GM19240 (cell line): ENCODE results near the gene CDRT15L2.
"Not testable (repeated sequence)": the region's sequence is repeated elsewhere in the genome, so short reads cannot be mapped to it uniquely, and the experiment has no call there.

Experiments
- DNase-seq: peaks from one replicate; pipeline ENCODE4 v3.0.0; 2011; ENCODE audit warnings: low spot score; ENCODE audit not compliant: insufficient read length

The CDRT15L2 gene

GRCh38 chr17:20579424-20579823, at the start of gene CDRT15L2:
CDRT15L2 (plus strand) TSS chr17:20579724; CDS start chr17:20579744, 20 bp downstream.
- not testable (repeated sequence) for DNase-seq

GRCh38 chr17:20530104-20530503, 49.4 kb upstream of the CDRT15L2 start:
- not testable (repeated sequence) for DNase-seq

- DNase-seq: not testable (repeated sequence)
Measured at GRCh38 chr17:20532544-20533090, 46.9 kb upstream of the CDRT15L2 start.

GRCh38 chr17:20533206-20533605, 46.3 kb upstream of the CDRT15L2 start:
- DNase-seq: not testable (repeated sequence)

- DNase-seq: not testable (repeated sequence)
Measured at GRCh38 chr17:20534711-20535550, 44.6 kb upstream of the CDRT15L2 start.

- DNase-seq: not testable (repeated sequence)
Measured at GRCh38 chr17:20540414-20540813, 39.1 kb upstream of the CDRT15L2 start.

- not testable (repeated sequence) for DNase-seq
Measured at GRCh38 chr17:20540865-20541264, 38.7 kb upstream of the CDRT15L2 start.

GRCh38 chr17:20541853-20542546, 37.5 kb upstream of the CDRT15L2 start:
- DNase-seq: not testable (repeated sequence)

- DNase-seq: not testable (repeated sequence)
Measured at GRCh38 chr17:20547923-20548322, 31.6 kb upstream of the CDRT15L2 start.

GRCh38 chr17:20552920-20553319, 26.6 kb upstream of the CDRT15L2 start:
- DNase-seq: not testable (repeated sequence)

- DNase-seq: not testable (repeated sequence)
Measured at GRCh38 chr17:20554728-20555127, 24.8 kb upstream of the CDRT15L2 start.

GRCh38 chr17:20555135-20556010, 24.2 kb upstream of the CDRT15L2 start:
- DNase-seq: not testable (repeated sequence)

GRCh38 chr17:20558096-20558495, 21.4 kb upstream of the CDRT15L2 start:
- DNase-seq: not testable (repeated sequence)

GRCh38 chr17:20559018-20559417, 20.5 kb upstream of the CDRT15L2 start:
- not testable (repeated sequence) for DNase-seq

- DNase-seq: no peak
Measured at GRCh38 chr17:20562587-20562986, 16.9 kb upstream of the CDRT15L2 start.

- not testable (repeated sequence) for DNase-seq
Measured at GRCh38 chr17:20565245-20565644, 14.3 kb upstream of the CDRT15L2 start.

GRCh38 chr17:20565711-20566110, 13.8 kb upstream of the CDRT15L2 start:
- DNase-seq: no peak

GRCh38 chr17:20566736-20567135, 12.8 kb upstream of the CDRT15L2 start:
- DNase-seq: not testable (repeated sequence)

GRCh38 chr17:20567421-20567820, 12.1 kb upstream of the CDRT15L2 start:
- DNase-seq: not testable (repeated sequence)

GRCh38 chr17:20568604-20569003, 10.9 kb upstream of the CDRT15L2 start:
- DNase-seq: not testable (repeated sequence)

- DNase-seq: not testable (repeated sequence)
Measured at GRCh38 chr17:20571653-20572052, 7.9 kb upstream of the CDRT15L2 start.
